ENCODE measurements around the gene DPH6.
A peak's percentile ranks its signal among the peaks of the same experiment; 100 is the strongest.
"Not testable (repeated sequence)": the region's sequence is repeated elsewhere in the genome, so short reads cannot be mapped to it uniquely, and the experiment has no call there.

Gene DPH6

GRCh38 chr15:35484231-35484945 lies 61.6 kb downstream of the DPH6 start:
- no peak for DNase-seq

- DNase-seq = no peak
Observed at GRCh38 chr15:35481992-35482391, 64.0 kb downstream of the DPH6 start.

- no peak for DNase-seq
Observed at GRCh38 chr15:35481064-35481463, 64.9 kb downstream of the DPH6 start.

GRCh38 chr15:35479423-35479822 lies 66.5 kb downstream of the DPH6 start:
- no peak for DNase-seq

- no peak for DNase-seq
Observed at GRCh38 chr15:35477312-35478262, 68.4 kb downstream of the DPH6 start.

GRCh38 chr15:35471024-35471423 lies 74.9 kb downstream of the DPH6 start:
- no peak for DNase-seq

- no peak for DNase-seq
Observed at GRCh38 chr15:35470441-35470840, 75.5 kb downstream of the DPH6 start.

- no peak for DNase-seq
Observed at GRCh38 chr15:35466476-35466875, 79.5 kb downstream of the DPH6 start.

GRCh38 chr15:35465783-35466182 lies 80.2 kb downstream of the DPH6 start:
- no peak for DNase-seq

GRCh38 chr15:35460616-35461015 lies 85.3 kb downstream of the DPH6 start:
- DNase-seq = no peak

GRCh38 chr15:35458176-35458856 lies 87.6 kb downstream of the DPH6 start:
- no peak for DNase-seq

- no peak for DNase-seq
Observed at GRCh38 chr15:35455201-35455600, 90.8 kb downstream of the DPH6 start.

- no peak for DNase-seq
Observed at GRCh38 chr15:35450492-35450891, 95.5 kb downstream of the DPH6 start.

- DNase-seq = no peak
Observed at GRCh38 chr15:35448294-35448693, 97.7 kb downstream of the DPH6 start.

- no peak for DNase-seq
Observed at GRCh38 chr15:35445891-35446290, 100.1 kb downstream of the DPH6 start.

- DNase-seq = peak; percentile 0
Observed at GRCh38 chr15:35444557-35445204, 101.3 kb downstream of the DPH6 start.

GRCh38 chr15:35443376-35443775 lies 102.6 kb downstream of the DPH6 start:
- DNase-seq = no peak

- DNase-seq = no peak
Observed at GRCh38 chr15:35442742-35443141, 103.2 kb downstream of the DPH6 start.

GRCh38 chr15:35441279-35441678 lies 104.7 kb downstream of the DPH6 start:
- not testable (repeated sequence) for DNase-seq

- DNase-seq = no peak
Observed at GRCh38 chr15:35440265-35440664, 105.7 kb downstream of the DPH6 start.

- no peak for DNase-seq
Observed at GRCh38 chr15:35439291-35439690, 106.7 kb downstream of the DPH6 start.

GRCh38 chr15:35437157-35437556 lies 108.8 kb downstream of the DPH6 start:
- DNase-seq = no peak

- no peak for DNase-seq
Observed at GRCh38 chr15:35436422-35436821, 109.5 kb downstream of the DPH6 start.

All from NCI-H748 treated with DMSO at 0.1 percent for 48 hours (cell line).